Lower leg skin (tissue), 3 donors: ENCODE data around the gene CDH13.

Experiments used
- CTCF ChIP-seq, 3 donors: fragments of 450-650 bp; IDR thresholded peaks; one replicate each; pipeline ENCODE4 v1.5.1; 2016; ENCODE audit warnings: antibody characterized with exemption in 3 of 3, mild to moderate bottlenecking in 3 of 3, moderate library complexity in 2 of 3
- POLR2A ChIP-seq, 2 donors: fragments of 450-650 bp; IDR thresholded peaks; one replicate each; pipeline ENCODE4 v1.6.1; 2016 to 2017; ENCODE audit warnings: antibody characterized with exemption in 2 of 2, mild to moderate bottlenecking in 1 of 2, moderate library complexity in 1 of 2

- TF ChIP-seq CTCF (IDR thresholded peaks at IDR 0.05) (no peak), POLR2A (IDR thresholded peaks at IDR 0.05) (no peak)
Observed at GRCh38 chr16:83732536-83732935, 1105.8 kb downstream of the CDH13 start.
